IPS-18c (cell line): ENCODE measurements around the gene MID2.
"Not testable (repeated sequence)": the region's sequence is repeated elsewhere in the genome, so short reads cannot be mapped to it uniquely, and the experiment has no call there.

ENCODE experiments used
- H3K4me3 ChIP-seq: 2 replicates; pipeline ENCODE4 v1.7.0; 2013; ENCODE audit warnings: low read depth, mild to moderate bottlenecking, low read length, moderate library complexity; ENCODE audit not compliant: insufficient read depth
- H3K9me3 ChIP-seq: one replicate; pipeline ENCODE4 v1.6.1; 2013; ENCODE audit warnings: mild to moderate bottlenecking, low read length, moderate library complexity; ENCODE audit not compliant: control insufficient read depth, insufficient read depth

MID2 gene

GRCh38 chrX:107902721-107903120 is 77.1 kb downstream of the MID2 start:
- Histone ChIP-seq H3K9me3 (no peaks in the 10 kb centered on the region), H3K4me3 (no peak overlapping the region)

- Histone ChIP-seq H3K4me3 (no peak overlapping the region), H3K9me3 (no peaks in the 10 kb centered on the region)
Measured at GRCh38 chrX:107905366-107905765, 79.7 kb downstream of the MID2 start.

- no peaks in the 10 kb centered on the region for H3K9me3 ChIP-seq
- no peak overlapping the region for H3K4me3 ChIP-seq
Measured at GRCh38 chrX:107924136-107924746, 98.6 kb downstream of the MID2 start.

- Histone ChIP-seq H3K9me3 (no peaks in the 10 kb centered on the region), H3K4me3 (no peak overlapping the region)
Measured at GRCh38 chrX:107934262-107934661, 108.6 kb downstream of the MID2 start.

GRCh38 chrX:107935200-107935599 is 109.5 kb downstream of the MID2 start:
- Histone ChIP-seq H3K4me3 (peak overlapping the region; percentile 61), H3K9me3 (no peaks in the 10 kb centered on the region)

DNA sequence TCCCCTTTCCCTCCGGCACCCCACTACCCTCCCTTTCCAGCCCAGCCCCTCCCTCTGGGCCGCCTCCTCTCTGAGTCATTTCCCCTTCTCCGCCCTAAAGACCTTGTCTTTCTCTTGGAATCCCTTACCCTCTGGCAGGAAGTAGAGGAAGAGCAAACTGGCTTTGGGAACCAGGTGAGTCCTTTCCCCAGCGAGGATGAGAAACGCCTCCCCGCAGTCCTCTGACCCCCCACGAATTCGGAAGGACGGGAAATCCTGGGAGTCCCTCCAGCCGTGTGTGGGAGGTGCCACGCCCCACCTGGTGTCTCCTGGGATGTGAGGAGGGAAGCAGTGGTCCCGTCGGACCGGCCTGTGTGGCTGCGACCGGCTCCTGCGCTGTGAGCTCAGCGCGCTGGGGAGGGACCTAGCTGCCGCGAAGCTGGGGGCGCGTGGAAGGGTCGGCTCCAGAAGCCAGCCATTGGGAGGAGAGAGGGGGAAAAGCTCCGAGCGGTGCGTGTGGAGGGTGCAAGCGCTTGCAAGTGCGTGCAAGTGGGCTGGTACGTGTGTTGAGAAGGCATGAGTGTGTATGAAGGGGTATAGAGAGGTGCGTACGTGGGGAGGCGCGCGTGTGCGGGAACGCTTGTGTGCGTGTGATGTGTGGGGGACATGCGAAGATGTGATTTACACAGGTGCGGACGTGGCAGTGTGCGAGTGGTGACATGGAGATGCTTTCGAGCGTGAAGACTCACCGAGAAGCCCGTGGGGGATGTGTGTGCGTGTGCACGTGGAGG is 110.2 kb downstream of the MID2 start:
- Histone ChIP-seq H3K4me3 (peak overlapping the region; percentile 61), H3K9me3 (no peaks in the 10 kb centered on the region)

DNA sequence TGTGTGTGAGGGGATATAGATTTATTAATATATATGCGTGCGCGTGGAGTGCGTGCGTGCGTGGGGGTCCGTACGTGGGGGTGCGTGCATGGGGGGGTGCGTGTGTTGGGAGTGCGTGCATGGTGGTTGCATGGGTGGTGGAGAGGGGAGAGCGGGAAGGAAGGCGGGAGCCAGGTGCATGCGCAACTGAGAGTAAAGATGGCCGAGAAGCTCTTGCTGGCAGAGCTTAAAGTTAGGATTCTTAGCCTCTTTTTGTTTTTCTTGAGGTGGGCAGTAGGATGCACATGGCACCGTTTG is 110.7 kb downstream of the MID2 start:
- H3K9me3 ChIP-seq = no peaks in the 10 kb centered on the region
- H3K4me3 ChIP-seq = peak overlapping the region; percentile 61

DNA sequence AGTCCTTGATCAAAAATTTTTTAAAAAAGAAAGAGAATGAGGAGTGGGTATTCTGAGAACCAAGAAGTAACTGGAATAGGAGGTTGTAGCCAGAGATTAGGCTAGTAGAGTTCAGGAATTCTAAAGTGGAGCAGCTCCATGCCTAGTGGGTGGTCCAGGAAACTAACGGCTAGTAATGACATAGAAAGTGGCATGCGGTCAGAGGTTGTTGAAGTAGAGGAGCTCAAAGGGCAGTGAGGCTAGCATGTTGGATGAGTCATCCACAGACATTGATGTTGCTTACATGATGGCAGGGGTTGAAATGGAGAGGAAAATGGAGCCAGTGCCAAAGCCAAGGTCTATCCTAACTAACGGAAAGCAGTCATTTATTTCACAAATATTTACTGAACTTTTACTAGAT is 114.4 kb downstream of the MID2 start:
- no peak overlapping the region for H3K4me3 ChIP-seq
- H3K9me3 ChIP-seq = no peaks in the 10 kb centered on the region

DNA sequence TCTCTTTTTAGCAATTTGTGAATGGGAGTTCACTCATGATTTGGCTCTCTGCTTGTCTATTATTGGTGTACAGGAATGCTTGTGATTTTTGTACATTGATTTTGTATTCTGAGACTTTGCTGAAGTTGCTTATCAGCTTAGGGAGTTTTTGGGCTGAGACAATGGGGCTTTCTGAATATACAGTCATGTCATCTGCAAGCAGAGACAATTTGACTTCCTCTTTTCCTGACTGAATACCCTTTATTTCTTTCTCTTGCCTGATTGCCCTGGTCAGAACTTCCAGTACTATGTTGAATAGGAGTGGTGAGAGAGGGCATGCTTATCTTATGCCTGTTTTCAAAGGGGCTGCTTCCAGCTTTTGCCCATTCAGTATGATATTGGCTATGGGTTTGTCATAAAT is 129.7 kb downstream of the MID2 start:
- not testable (repeated sequence) for H3K9me3 ChIP-seq, H3K4me3 ChIP-seq

- Histone ChIP-seq H3K9me3 (no peaks in the 10 kb centered on the region), H3K4me3 (no peak overlapping the region)
Measured at GRCh38 chrX:107968623-107969022, 143.0 kb downstream of the MID2 start.

DNA sequence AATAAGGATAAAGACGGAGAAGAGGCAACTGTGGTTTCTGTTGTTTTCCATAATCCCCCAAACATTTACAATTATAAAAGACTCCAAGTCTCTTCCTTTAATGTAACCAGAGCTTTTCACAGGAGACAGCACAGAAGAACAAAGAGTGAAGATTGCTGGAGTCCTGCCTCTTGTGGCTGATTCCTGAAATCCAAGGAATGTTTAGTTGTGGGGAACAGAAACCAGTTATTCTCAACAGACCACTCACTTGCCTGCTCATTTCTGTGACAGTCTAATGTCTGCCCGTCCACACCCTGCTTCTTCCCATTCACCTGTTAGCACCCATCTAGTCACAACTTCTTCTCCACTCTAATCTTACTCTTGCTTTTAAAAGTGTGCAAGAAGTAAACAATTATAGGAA is 144.4 kb downstream of the MID2 start:
- no peak overlapping the region for H3K4me3 ChIP-seq
- no peaks in the 10 kb centered on the region for H3K9me3 ChIP-seq

DNA sequence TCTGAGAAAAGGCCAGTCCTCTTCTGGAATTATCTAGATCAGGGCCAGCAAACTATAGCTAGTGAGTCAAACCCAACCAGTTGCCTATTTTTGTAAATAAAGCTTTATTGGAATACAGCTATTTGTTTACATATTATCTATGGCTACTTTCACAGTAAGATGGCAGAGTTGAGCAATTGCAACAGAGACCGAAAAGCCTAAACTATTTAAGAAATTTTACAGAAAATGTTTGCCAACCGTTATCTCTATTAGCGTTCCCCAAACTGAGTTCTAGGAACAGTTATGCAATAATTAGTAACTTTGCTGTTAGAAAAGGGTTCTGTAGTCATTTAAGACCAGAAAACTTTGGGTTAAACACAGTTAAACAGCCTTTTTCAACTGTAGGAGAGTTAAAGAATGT is 146.0 kb downstream of the MID2 start:
- H3K9me3 ChIP-seq = no peaks in the 10 kb centered on the region
- no peak overlapping the region for H3K4me3 ChIP-seq
